Activated T-helper 2 cell treated with anti-CD3 and anti-CD28 coated beads, Interferon-gamma antibody, Interleukin-2, Interleukin-4, amounts not matched to agents 10 μg/mL and 5 μg/mL and 100 μg/mL, durations not matched to agents 14 hours and 24 hours and 36 hours (primary cell): ENCODE measurements around the gene ITPRIP. TPM values are rescaled to one million over a fixed set of nuclear protein-coding genes. Genes with fewer than 3 reads are reported as not detected.

Experiments used
- DNase-seq: peaks from one replicate; pipeline ENCODE4 v3.0.0; 2021; ENCODE audit warnings: low spot score
- H3K27ac Mint-ChIP-seq: one replicate; pipeline ENCODE4 v1.8.0; 2021; ENCODE audit warnings: mixed read lengths
- H3K27me3 Mint-ChIP-seq: one replicate; pipeline ENCODE4 v1.8.0; 2021; ENCODE audit warnings: low read depth, mixed read lengths
- H3K36me3 Mint-ChIP-seq: one replicate; pipeline ENCODE4 v1.8.0; 2021; ENCODE audit warnings: low read depth, mixed read lengths
- H3K4me1 Mint-ChIP-seq: one replicate; pipeline ENCODE4 v1.8.0; 2021; ENCODE audit warnings: low read depth, mixed read lengths
- H3K4me3 Mint-ChIP-seq: one replicate; pipeline ENCODE4 v1.8.0; 2021; ENCODE audit warnings: low read depth, mild to moderate bottlenecking, moderate library complexity, mixed read lengths
- H3K9me3 Mint-ChIP-seq: one replicate; pipeline ENCODE4 v1.8.0; 2021; ENCODE audit warnings: mixed read lengths
- intact Hi-C: fragments of 100-400 bp; cut with micrococcal nuclease; formaldehyde crosslinking; loops from one replicate; pipeline ENCODE4 v1.15.1; 2023
- total RNA-seq: library from RNA; stranded (reverse); gene quantifications from 2 replicates; pipeline ENCODE4 v1.2.3, GENCODE V29; 2022

ITPRIP gene
- total RNA-seq, 1 donor from 2014 or later = 18.8 TPM

DNA sequence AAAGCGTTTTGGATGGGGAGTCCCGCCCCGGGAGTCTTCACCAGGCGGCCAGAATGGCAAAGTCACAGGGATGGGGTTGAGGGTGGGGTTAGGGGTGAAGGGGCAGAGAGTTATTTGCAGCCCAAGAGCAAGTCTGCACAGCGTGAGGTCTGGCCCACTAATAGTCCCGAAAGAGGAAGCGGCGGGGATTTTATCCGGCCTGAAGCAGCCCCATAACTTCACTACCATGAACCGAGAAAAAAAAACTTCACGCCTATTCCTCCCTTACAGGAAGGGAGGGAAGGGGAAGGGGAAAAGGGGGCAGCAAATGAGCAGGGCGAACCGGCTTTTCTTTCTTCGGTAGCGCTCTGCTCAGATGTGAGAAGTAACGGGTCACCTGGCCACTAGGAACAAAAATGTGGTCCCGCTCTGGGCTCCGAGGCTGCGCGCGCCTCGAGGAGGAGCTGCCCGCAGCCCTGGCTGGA, 712 bp downstream of the ITPRIP start:
- peaks cover 24% of the 10 kb centered on the region for H3K36me3 Mint-ChIP-seq
- H3K27ac Mint-ChIP-seq = peak overlapping the region; percentile 99
- intact Hi-C loops = loop anchor here (1.0 to 5.0 kb wide), 3 partner anchors 15 to 215 kb away; partner anchors contain the start of gene SFR1
- H3K4me1 Mint-ChIP-seq = peaks cover 52% of the 10 kb centered on the region
- H3K9me3 Mint-ChIP-seq = no peaks in the 10 kb centered on the region
- DNase-seq = no peak
- peak overlapping the region; percentile 97 for H3K4me3 Mint-ChIP-seq
- H3K27me3 Mint-ChIP-seq = peaks cover 1% of the 10 kb centered on the region

- H3K4me1 Mint-ChIP-seq = peaks cover 56% of the 10 kb centered on the region
- peaks cover 1% of the 10 kb centered on the region for H3K27me3 Mint-ChIP-seq
- DNase-seq = peak; percentile 8
- H3K4me3 Mint-ChIP-seq = peak overlapping the region; percentile 97
- H3K27ac Mint-ChIP-seq = peak overlapping the region; percentile 99
- peaks cover 24% of the 10 kb centered on the region for H3K36me3 Mint-ChIP-seq
- H3K9me3 Mint-ChIP-seq = no peaks in the 10 kb centered on the region
- intact Hi-C loops = loop anchor here (1.0 to 5.0 kb wide), 3 partner anchors 14 to 215 kb away; partner anchors contain the start of gene SFR1
Observed at GRCh38 chr10:104336821-104337467, 1.3 kb downstream of the ITPRIP start.

DNA sequence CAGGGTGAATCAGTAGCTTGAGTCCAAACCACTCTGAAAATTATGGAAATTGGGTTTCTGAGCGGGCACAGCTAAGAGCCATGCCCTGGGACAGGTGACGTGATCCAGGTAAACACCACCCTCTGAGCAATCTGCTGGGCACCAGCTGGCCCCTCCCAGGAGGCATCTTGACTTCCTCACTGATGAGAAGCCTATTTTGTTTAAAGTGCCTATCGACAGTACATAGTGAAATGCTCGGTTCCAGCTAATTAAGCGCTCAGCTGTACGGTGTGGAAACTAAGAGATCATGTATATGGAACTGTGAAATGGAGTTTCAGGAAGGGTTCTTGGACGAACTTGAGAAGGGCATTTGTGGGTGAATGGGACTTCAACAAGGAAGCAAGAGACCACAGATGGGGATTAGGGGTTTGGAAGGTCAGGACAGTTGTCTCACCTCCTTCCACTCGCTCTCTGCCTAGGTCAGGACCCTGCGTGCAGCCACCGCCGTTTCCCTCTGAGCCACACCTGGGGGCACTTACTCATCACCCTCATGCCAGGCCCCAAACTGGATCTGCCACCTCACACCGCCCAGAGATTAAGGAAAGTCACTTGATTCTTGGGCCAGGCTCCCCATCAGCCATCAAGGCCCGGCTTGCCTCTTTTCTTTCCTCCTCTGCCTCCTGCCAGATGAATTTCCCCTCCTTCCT, 3.2 kb downstream of the ITPRIP start:
- Mint-ChIP-seq H3K36me3 (peaks cover 35% of the 10 kb centered on the region), H3K4me1 (peaks cover 71% of the 10 kb centered on the region), H3K9me3 (no peaks in the 10 kb centered on the region), H3K27ac (no peak overlapping the region), H3K4me3 (peak overlapping the region; percentile 56), H3K27me3 (no peaks in the 10 kb centered on the region)
- DNase-seq = no peak
- intact Hi-C loops = loop anchor here (5.0 kb wide), 1 partner anchor 213 kb away; the partner anchor contains the start of gene SFR1

DNA sequence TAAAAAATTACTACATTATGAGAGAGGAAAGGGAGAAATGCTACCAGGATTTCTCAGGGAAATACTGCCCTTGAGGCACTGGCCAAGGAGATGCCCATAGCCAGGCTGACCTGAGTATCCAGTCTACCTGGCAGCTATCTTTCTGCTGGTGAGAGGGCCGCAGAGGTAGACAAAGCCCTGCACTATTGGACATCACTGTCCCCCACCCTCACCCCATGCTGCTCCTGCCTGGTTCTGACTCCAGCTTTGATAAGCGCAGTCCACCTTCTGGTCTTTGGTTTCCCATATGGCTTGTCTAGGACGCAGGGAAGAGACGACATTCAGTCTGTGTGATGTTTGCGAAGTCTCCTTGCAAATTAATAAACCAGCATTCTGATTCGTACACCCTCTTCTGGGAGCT, 3.7 kb downstream of the ITPRIP start:
- no peak for DNase-seq
- Mint-ChIP-seq H3K4me1 (peaks cover 72% of the 10 kb centered on the region), H3K4me3 (no peak overlapping the region), H3K27ac (no peak overlapping the region), H3K9me3 (no peaks in the 10 kb centered on the region), H3K27me3 (no peaks in the 10 kb centered on the region), H3K36me3 (peaks cover 35% of the 10 kb centered on the region)
- intact Hi-C loops = no loop called here

DNA sequence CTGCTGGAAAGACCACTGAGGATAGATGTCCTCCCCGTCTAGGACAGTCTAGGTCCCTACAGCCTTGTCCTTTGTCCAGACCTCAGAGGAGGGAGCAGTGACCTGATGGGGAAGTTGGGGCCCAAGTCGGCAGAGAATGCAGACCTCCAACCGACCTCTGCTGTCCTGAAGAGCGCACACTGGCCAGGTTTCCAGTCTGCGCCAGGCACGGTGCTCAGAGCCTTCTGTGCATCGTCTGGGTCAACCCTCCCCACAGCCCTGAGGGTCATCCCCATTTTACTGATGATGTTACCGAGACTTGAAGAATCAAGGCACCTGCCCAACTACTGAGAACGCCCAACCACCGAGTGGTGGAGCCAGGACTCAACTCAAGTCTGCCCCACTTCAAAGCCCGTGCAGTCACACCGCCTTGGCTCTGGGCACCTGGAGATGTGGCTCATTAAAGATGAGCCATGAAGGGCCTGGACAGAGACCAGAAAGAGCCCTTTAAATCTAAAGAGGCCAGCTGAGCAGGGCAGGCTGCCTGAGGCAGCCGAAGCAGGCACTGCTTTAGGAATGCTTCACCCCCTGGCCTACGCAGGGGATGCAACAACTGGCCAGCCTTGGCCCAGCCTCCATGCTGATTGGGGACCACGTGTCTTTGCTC, 4.4 kb downstream of the ITPRIP start:
- H3K9me3 Mint-ChIP-seq = no peaks in the 10 kb centered on the region
- intact Hi-C loops = no loop called here
- no peak for DNase-seq
- peaks cover 35% of the 10 kb centered on the region for H3K36me3 Mint-ChIP-seq
- H3K4me3 Mint-ChIP-seq = no peak overlapping the region
- H3K4me1 Mint-ChIP-seq = peaks cover 73% of the 10 kb centered on the region
- no peaks in the 10 kb centered on the region for H3K27me3 Mint-ChIP-seq
- peak overlapping the region; percentile 13 for H3K27ac Mint-ChIP-seq

DNA sequence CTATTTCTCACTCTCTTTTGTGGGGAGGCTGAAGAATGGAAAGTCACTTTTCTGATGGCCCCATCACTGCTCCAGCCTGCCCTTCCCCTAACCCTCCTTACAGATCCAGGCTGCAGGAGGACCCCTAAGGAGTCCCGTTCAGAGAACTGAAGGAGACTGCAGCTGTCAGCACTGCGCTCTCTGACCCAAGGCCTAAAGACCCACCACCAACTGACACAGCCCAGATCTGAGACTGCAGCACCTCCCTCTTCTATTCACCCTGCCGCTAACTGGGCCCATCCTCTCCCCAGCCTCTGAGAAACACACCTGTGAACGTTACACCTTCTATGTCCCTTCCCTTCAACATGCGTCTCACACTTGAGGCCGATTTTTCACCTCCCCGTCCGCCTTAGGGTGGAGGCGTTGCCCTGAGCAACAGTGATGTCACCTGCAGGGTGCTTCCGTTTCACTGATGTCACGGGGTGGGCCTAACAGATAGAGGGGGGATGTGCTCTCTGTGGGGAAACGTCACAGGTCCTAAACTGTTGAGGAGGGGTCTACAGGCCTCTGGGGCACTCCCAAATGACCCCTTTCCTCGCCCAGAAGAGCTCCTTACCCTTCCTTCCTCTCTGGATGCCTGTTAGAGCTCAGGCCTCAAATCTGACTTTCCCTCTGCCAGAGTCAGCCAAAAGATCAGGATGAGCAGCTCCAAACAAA, 5.1 kb downstream of the ITPRIP start:
- intact Hi-C loops = no loop called here
- Mint-ChIP-seq H3K4me1 (peaks cover 80% of the 10 kb centered on the region), H3K9me3 (no peaks in the 10 kb centered on the region), H3K27ac (peak overlapping the region; percentile 13), H3K4me3 (peak overlapping the region; percentile 11), H3K36me3 (peaks cover 35% of the 10 kb centered on the region), H3K27me3 (no peaks in the 10 kb centered on the region)
- DNase-seq = no peak

DNA sequence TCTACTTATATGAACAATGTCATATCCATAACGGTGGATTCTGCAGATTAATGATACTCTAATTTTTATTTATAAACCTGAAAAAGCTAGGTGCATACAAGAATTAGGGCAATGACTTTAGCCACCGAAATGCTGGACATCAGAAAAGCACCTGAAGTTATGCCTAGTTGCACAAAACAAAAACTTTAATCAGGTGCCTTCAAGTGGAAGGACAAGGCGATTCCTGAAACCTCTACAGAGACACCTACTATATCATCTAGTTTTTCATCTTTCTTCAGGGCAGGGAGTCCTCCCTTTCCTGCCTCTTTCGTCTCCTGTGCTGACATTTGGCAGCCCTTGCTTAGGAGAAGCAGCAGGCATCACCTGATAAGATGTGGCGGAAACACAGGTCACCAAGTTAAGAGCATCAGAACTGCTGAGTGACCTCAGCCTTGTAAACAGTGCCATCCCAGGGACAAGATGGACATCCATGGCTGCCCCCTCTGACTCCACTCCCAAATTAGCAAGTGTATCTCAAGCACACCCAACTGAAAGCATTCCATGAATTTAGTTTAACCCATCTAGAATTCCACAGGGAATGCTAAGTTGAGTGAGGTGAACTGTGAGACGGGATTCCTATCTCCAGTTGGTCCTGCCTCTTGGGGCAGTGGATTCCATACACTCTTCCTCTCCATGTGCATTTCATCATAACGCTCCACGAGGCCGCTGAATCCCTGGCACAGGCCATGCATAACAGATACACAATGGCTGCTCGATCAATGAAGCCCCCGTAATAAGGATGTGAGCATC, 5.8 kb downstream of the ITPRIP start:
- Mint-ChIP-seq H3K4me3 (no peak overlapping the region), H3K27me3 (no peaks in the 10 kb centered on the region), H3K36me3 (peaks cover 35% of the 10 kb centered on the region), H3K27ac (no peak overlapping the region), H3K4me1 (peaks cover 86% of the 10 kb centered on the region), H3K9me3 (no peaks in the 10 kb centered on the region)
- intact Hi-C loops = no loop called here
- no peak for DNase-seq

GRCh38 chr10:104331208-104331838, 6.9 kb downstream of the ITPRIP start:
- no peak overlapping the region for H3K27ac Mint-ChIP-seq
- peaks cover 90% of the 10 kb centered on the region for H3K4me1 Mint-ChIP-seq
- no peaks in the 10 kb centered on the region for H3K9me3 Mint-ChIP-seq
- intact Hi-C loops = no loop called here
- H3K27me3 Mint-ChIP-seq = no peaks in the 10 kb centered on the region
- DNase-seq = no peak
- peaks cover 39% of the 10 kb centered on the region for H3K36me3 Mint-ChIP-seq
- H3K4me3 Mint-ChIP-seq = no peak overlapping the region

DNA sequence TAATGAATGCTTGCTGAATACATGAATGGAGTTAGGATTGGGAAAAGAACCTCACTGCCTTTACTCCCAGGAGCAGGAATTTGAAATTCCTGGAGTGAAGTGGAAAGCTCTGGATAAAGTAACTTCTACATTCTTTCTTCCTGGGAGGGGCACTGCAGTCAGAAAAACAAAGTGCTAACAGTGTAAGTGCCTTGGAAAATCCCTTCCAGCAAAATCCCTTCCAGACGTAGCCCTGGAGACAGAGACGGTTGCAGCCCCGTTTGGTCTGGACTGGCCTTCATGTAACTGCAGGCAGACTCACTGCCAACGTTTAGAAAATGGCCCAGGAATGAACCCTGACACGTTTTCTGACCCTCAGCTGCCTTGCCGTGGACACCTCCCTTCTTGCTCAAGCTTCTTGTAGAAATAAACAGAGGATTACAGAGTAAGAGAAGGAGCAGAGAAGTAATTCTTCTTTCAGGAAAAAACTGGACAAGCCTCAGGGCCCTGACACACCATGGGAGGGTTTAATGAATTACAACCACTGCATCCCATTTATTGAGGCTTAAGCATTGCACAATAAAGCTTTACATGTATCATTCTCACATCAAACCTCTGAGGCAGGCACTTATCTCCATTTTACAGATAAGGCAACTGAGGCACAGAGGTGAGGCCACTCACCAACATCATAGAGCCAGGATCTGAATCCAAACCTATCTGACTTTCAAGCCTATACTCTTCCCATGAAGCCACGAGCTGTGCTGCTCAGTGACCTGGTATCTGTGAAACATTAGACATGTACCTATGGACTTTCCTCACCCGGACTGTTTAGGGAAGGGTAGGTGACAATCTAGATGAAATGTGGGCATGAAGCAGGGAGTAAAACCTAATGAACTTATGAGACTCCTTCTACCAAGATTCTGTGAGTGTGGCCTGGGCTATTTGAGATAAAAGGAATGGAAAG, 7.8 kb downstream of the ITPRIP start:
- Mint-ChIP-seq H3K4me3 (peak overlapping the region; percentile 6), H3K4me1 (peaks cover 88% of the 10 kb centered on the region), H3K36me3 (peaks cover 44% of the 10 kb centered on the region), H3K27ac (peak overlapping the region; percentile 90), H3K27me3 (no peaks in the 10 kb centered on the region), H3K9me3 (no peaks in the 10 kb centered on the region)
- intact Hi-C loops = no loop called here
- DNase-seq = no peak

DNA sequence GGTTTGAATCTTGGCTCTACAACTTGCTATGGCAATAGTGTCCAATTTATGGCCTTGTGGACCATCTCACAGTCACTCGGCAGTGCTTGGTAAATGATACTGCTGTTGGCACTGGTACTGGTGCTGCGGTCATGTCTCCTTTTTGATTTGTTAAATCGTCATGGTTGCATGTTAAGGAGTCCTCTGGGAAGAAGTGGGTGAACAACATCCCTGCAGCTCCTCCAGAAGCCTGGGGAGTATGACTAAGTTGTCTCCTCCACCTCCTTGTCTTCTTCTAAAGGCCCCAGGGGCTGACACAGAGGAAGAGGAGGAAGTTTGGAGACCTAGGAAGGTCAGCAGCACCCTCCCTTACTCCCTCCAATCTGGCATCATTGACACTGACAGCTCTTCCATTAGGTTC, 8.5 kb downstream of the ITPRIP start:
- H3K27ac Mint-ChIP-seq = peak overlapping the region; percentile 90

More for the DNA sequence above, 8.5 kb downstream of the ITPRIP start:
- H3K4me1 Mint-ChIP-seq = peaks cover 87% of the 10 kb centered on the region
- peak overlapping the region; percentile 68 for H3K4me3 Mint-ChIP-seq
- H3K27me3 Mint-ChIP-seq = no peaks in the 10 kb centered on the region
- peaks cover 41% of the 10 kb centered on the region for H3K36me3 Mint-ChIP-seq
- intact Hi-C loops = loop anchor here (1.0 to 2.0 kb wide), 4 partner anchors 9 to 60 kb away; partner anchors contain the start of genes GSTO2 and ITPRIP
- H3K9me3 Mint-ChIP-seq = no peaks in the 10 kb centered on the region
- no peak for DNase-seq
